SU-DHL-6 (cell line): ENCODE measurements around the gene SIRPD.

Source experiments
- H2AFZ ChIP-seq: fragments of 200-600 bp; sonication (generic); 2 replicates; pipeline ENCODE4 v1.6.1; 2014; ENCODE audit warnings: low read depth, mild to moderate bottlenecking, moderate library complexity, mixed read lengths, antibody characterized with exemption, low read length; ENCODE audit not compliant: severe bottlenecking
- H3F3A ChIP-seq: fragments of 200-600 bp; shearing (Covaris generic); 2 replicates; pipeline ENCODE4 v1.6.0; 2016; ENCODE audit warnings: antibody characterized with exemption, mild to moderate bottlenecking; ENCODE audit not compliant: insufficient read depth
- H3K27ac ChIP-seq: fragments of 200-600 bp; sonication (generic); 2 replicates; pipeline ENCODE4 v1.5.1; 2016; ENCODE audit warnings: low read depth, mild to moderate bottlenecking, low read length, moderate library complexity, mixed read lengths
- H3K27me3 ChIP-seq: fragments of 200-600 bp; sonication (generic), shearing (Covaris generic); 2 replicates; pipeline ENCODE4 v1.6.0; 2014; ENCODE audit warnings: mild to moderate bottlenecking, low read length
- H3K36me3 ChIP-seq: fragments of 200-600 bp; sonication (generic); 2 replicates; pipeline ENCODE4 v1.6.1; 2014; ENCODE audit warnings: mild to moderate bottlenecking, low read length, mixed read lengths
- H3K4me2 ChIP-seq: fragments of 300-600, 200-600 bp; shearing (Covaris generic), sonication (generic); 2 replicates; pipeline ENCODE4 v1.6.0; 2014; ENCODE audit warnings: low read length, low read depth, mild to moderate bottlenecking; ENCODE audit not compliant: poor library complexity, severe bottlenecking
- H3K4me3 ChIP-seq: fragments of 200-600 bp; sonication (generic); 2 replicates; pipeline ENCODE4 v1.5.1; 2014; ENCODE audit warnings: antibody characterized with exemption, low read length, mild to moderate bottlenecking, mixed read lengths; ENCODE audit not compliant: insufficient read depth, poor library complexity, severe bottlenecking
- H3K79me2 ChIP-seq: fragments of 200-600 bp; sonication (generic); 2 replicates; pipeline ENCODE4 v1.6.1; 2014; ENCODE audit warnings: mild to moderate bottlenecking, low read length, moderate library complexity; ENCODE audit not compliant: insufficient read depth
- H3K9ac ChIP-seq: fragments of 200-600 bp; sonication (generic); 2 replicates; pipeline ENCODE4 v1.7.0; 2014; ENCODE audit warnings: mild to moderate bottlenecking, low read length
- H3K9me2 ChIP-seq: fragments of 200-600 bp; sonication (generic); replicated peaks from 2 replicates; pipeline ENCODE4 v1.6.1; 2014; ENCODE audit warnings: low read length; ENCODE audit not compliant: insufficient read depth
- H3K9me3 ChIP-seq: fragments of 200-600 bp; sonication (generic); 2 replicates; pipeline ENCODE4 v1.6.1; 2014; ENCODE audit warnings: low read length, mixed read lengths; ENCODE audit not compliant: insufficient read depth
- H4K20me1 ChIP-seq: fragments of 200-600 bp; sonication (generic); 2 replicates; pipeline ENCODE4 v1.6.1; 2014; ENCODE audit warnings: low read depth, mild to moderate bottlenecking, antibody characterized with exemption, low read length, moderate library complexity, mixed read lengths
- CTCF ChIP-seq: fragments of 200-600 bp; sonication (generic); IDR thresholded peaks from one replicate; pipeline ENCODE4 v1.5.1; 2017; ENCODE audit warnings: antibody characterized with exemption, mild to moderate bottlenecking, low read length, moderate library complexity; ENCODE audit not compliant: insufficient read depth, poor library complexity, severe bottlenecking
- EZH2phosphoT487 ChIP-seq: fragments of 200-600 bp; sonication (generic), shearing (Covaris generic); conservative IDR thresholded peaks from 2 replicates; pipeline ENCODE4 v1.6.1; 2018; ENCODE audit warnings: mild to moderate bottlenecking, antibody characterized with exemption, low read length, moderate library complexity, mixed read lengths

SIRPD gene

GRCh38 chr20:1489325-1489724 lies 68.2 kb downstream of the SIRPD start:
- H3F3A ChIP-seq: no peaks in the 10 kb centered on the region
- H3K36me3 ChIP-seq: no peaks in the 10 kb centered on the region
- no peak overlapping the region for H2AFZ ChIP-seq
- no peak overlapping the region for H3K4me3 ChIP-seq
- H3K27me3 ChIP-seq: no peaks in the 10 kb centered on the region
- no peak overlapping the region for H3K4me2 ChIP-seq
- H3K79me2 ChIP-seq: no peaks in the 10 kb centered on the region
- H3K9me3 ChIP-seq: no peaks in the 10 kb centered on the region
- H3K9me2 ChIP-seq: no peaks in the 10 kb centered on the region
- H3K27ac ChIP-seq: no peak overlapping the region
- TF ChIP-seq CTCF (no peak), EZH2phosphoT487 (no peak)
- H4K20me1 ChIP-seq: no peaks in the 10 kb centered on the region
- H3K9ac ChIP-seq: no peak overlapping the region

DNA sequence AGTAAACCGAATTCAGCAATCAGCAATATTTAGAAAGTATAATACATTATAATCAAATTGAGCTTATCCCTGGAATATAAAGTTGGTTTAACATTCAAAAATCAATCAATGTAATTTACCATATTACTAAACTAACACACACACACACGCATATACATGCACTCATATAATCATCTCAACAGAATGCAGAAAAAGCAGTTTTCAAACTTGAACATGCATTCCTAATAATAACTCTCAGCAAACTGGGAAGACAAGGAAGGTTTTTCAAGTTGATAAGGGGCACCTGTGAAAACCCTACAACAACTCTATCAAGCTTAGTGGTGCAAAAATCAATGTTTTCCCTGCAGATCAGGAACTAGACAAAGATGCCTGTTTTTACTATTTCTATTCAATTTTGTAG lies 70.9 kb downstream of the SIRPD start:
- Histone ChIP-seq H3K79me2 (no peaks in the 10 kb centered on the region), H3K9me2 (no peaks in the 10 kb centered on the region), H3K27ac (no peak overlapping the region), H3K36me3 (no peaks in the 10 kb centered on the region), H4K20me1 (no peaks in the 10 kb centered on the region), H2AFZ (no peak overlapping the region), H3K4me3 (no peak overlapping the region), H3F3A (no peaks in the 10 kb centered on the region), H3K9ac (no peak overlapping the region), H3K27me3 (no peaks in the 10 kb centered on the region), H3K4me2 (no peak overlapping the region), H3K9me3 (no peaks in the 10 kb centered on the region)
- TF ChIP-seq EZH2phosphoT487 (no peak), CTCF (no peak)

DNA sequence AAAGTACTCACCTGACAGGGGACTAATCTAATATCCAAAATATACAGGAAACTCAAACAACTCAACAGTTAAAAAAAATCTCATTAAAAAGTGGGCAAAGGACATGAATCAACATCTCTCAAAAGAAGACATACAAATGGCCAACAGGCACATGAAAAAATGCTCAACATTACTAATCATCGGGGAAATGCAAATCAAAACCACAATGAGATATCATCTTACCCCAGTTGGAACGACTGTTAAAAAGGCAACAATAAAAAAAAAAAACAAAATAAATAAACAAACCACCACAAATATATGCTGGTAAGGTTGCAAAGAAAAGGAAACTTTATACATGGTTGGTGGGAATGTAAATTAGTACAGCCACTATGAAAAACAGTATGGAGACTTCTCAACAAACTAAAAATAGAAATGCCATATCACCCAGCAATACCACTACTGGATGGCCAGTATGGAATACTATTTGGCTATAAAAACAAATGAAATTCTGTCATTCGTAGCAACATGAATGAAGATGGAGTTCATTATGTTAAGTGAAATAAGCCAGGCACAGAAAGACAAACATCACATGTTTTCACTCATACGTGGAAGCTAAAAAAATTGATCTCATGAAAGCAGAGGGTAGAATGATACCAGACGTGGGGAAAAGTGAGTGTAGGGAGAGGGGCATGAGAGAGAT lies 72.9 kb downstream of the SIRPD start:
- TF ChIP-seq EZH2phosphoT487: no peak
- Histone ChIP-seq H3K36me3 (no peaks in the 10 kb centered on the region), H4K20me1 (no peaks in the 10 kb centered on the region), H2AFZ (no peak overlapping the region), H3K9ac (no peak overlapping the region), H3K79me2 (no peaks in the 10 kb centered on the region), H3K4me2 (no peak overlapping the region), H3K4me3 (no peak overlapping the region), H3F3A (no peaks in the 10 kb centered on the region), H3K27me3 (no peaks in the 10 kb centered on the region), H3K9me3 (no peaks in the 10 kb centered on the region), H3K9me2 (no peaks in the 10 kb centered on the region), H3K27ac (no peak overlapping the region)
